GM23338 (cell line): ENCODE results near the gene METTL2B. TPM values are rescaled to one million over a fixed set of nuclear protein-coding genes. Genes with fewer than 3 reads are reported as not detected.

Source experiments
- ATAC-seq: fragments of 200-7000 bp; cut with Tn5 transposase; 3 replicates; pipeline ENCODE4 v1.9.1; 2020
- DNase-seq: peaks from one replicate; pipeline ENCODE4 v3.0.0-alpha.2; 2015; ENCODE audit warnings: low spot score
- H2AFZ ChIP-seq: fragments of 200-600 bp; sonication (generic); 2 replicates; pipeline ENCODE4 v1.8.0; 2016; ENCODE audit warnings: antibody characterized with exemption, mild to moderate bottlenecking, moderate library complexity
- H3F3A ChIP-seq: fragments of 200-600 bp; sonication (generic); replicated peaks from 2 replicates; pipeline ENCODE4 v1.8.0; 2017; ENCODE audit warnings: antibody characterized with exemption, mixed run types, low read depth
- H3K27ac ChIP-seq: fragments of 200-600 bp; sonication (generic); 2 replicates; pipeline ENCODE4 v1.6.1; 2016; ENCODE audit warnings: low read depth
- H3K27me3 ChIP-seq: fragments of 200-600 bp; sonication (generic); 2 replicates; pipeline ENCODE4 v1.8.0; 2016; ENCODE audit warnings: mild to moderate bottlenecking, mixed run types, moderate library complexity; ENCODE audit not compliant: insufficient read depth
- H3K36me3 ChIP-seq: fragments of 200-600 bp; sonication (generic); 2 replicates; pipeline ENCODE4 v1.8.0; 2016; ENCODE audit warnings: mild to moderate bottlenecking; ENCODE audit not compliant: insufficient read depth
- H3K4me1 ChIP-seq: fragments of 200-600 bp; sonication (generic); 2 replicates; pipeline ENCODE4 v1.8.0; 2016; ENCODE audit warnings: mild to moderate bottlenecking, moderate library complexity; ENCODE audit not compliant: insufficient read depth
- H3K4me2 ChIP-seq: fragments of 200-600 bp; sonication (generic); 2 replicates; pipeline ENCODE4 v1.7.1; 2017; ENCODE audit warnings: mixed run types
- H3K4me3 ChIP-seq: fragments of 200-600 bp; sonication (generic); 2 replicates; pipeline ENCODE4 v1.6.1; 2016; ENCODE audit warnings: mixed run types
- H3K79me2 ChIP-seq: fragments of 200-600 bp; sonication (generic); replicated peaks from 2 replicates; pipeline ENCODE4 v1.8.0; 2017; ENCODE audit warnings: mild to moderate bottlenecking; ENCODE audit not compliant: insufficient read depth
- H3K9me2 ChIP-seq: fragments of 200-600 bp; sonication (generic); 2 replicates; pipeline ENCODE4 v1.8.0; 2017; ENCODE audit not compliant: insufficient read depth
- H4K20me1 ChIP-seq: fragments of 200-600 bp; sonication (generic); replicated peaks from 2 replicates; pipeline ENCODE4 v1.8.0; 2017; ENCODE audit warnings: mild to moderate bottlenecking; ENCODE audit not compliant: insufficient read depth
- H3K27ac Mint-ChIP-seq: 2 replicates; pipeline ENCODE4 v1.8.0; 2020; ENCODE audit warnings: inconsistent platforms, mild to moderate bottlenecking, moderate library complexity, mixed read lengths
- H3K27me3 Mint-ChIP-seq: 3 replicates; pipeline ENCODE4 v1.8.0; 2022; ENCODE audit warnings: low read depth, mild to moderate bottlenecking, moderate library complexity, mixed read lengths, inconsistent platforms; ENCODE audit not compliant: insufficient read depth, poor library complexity
- H3K36me3 Mint-ChIP-seq: 3 replicates; pipeline ENCODE4 v1.8.0; 2021; ENCODE audit warnings: low read depth, mild to moderate bottlenecking, inconsistent platforms, moderate library complexity, mixed read lengths
- H3K4me1 Mint-ChIP-seq: 3 replicates; pipeline ENCODE4 v1.8.0; 2020; ENCODE audit warnings: mild to moderate bottlenecking, inconsistent platforms, mixed read lengths
- H3K4me3 Mint-ChIP-seq: 3 replicates; pipeline ENCODE4 v1.8.0; 2021; ENCODE audit warnings: moderate library complexity, mild to moderate bottlenecking, inconsistent platforms, mixed read lengths
- H3K9me3 Mint-ChIP-seq: 3 replicates; pipeline ENCODE4 v1.8.0; 2020; ENCODE audit warnings: moderate library complexity, mild to moderate bottlenecking, inconsistent platforms, mixed read lengths
- CREB1 ChIP-seq: fragments of 250-450 bp; sonication (Bioruptor Pico); IDR thresholded peaks from 2 replicates; pipeline ENCODE4 v1.5.0; 2020; ENCODE audit warnings: low read depth, mild to moderate bottlenecking, moderate library complexity
- EZH2 ChIP-seq: fragments of 200-600 bp; sonication (generic); IDR thresholded peaks from one replicate; pipeline ENCODE4 v1.8.0; 2017; ENCODE audit warnings: antibody characterized with exemption, mild to moderate bottlenecking, low read depth; ENCODE audit not compliant: unreplicated experiment
- EZH2phosphoT487 ChIP-seq: fragments of 200-600 bp; sonication (generic); IDR thresholded peaks from one replicate; pipeline ENCODE4 v1.8.1; 2018; ENCODE audit warnings: antibody characterized with exemption; ENCODE audit not compliant: unreplicated experiment
- JUNB ChIP-seq: IDR thresholded peaks from one replicate; pipeline ENCODE4 v1.6.1; 2016; ENCODE audit warnings: antibody characterized with exemption; ENCODE audit not compliant: unreplicated experiment
- NANOG ChIP-seq: IDR thresholded peaks from 2 replicates; pipeline ENCODE4 v1.6.1; 2016; ENCODE audit warnings: antibody characterized with exemption, borderline replicate concordance
- POLR2AphosphoS5 ChIP-seq: IDR thresholded peaks from 2 replicates; pipeline ENCODE4 v1.6.1; 2016; ENCODE audit warnings: antibody characterized with exemption, low read depth
- STAT1 ChIP-seq: IDR thresholded peaks from one replicate; pipeline ENCODE4 v1.6.1; 2016; ENCODE audit warnings: antibody characterized with exemption; ENCODE audit not compliant: unreplicated experiment
- ZNF331 ChIP-seq: fragments of 250-450 bp; sonication (Bioruptor Pico); IDR thresholded peaks from 2 replicates; pipeline ENCODE4 v1.5.0; 2020; ENCODE audit warnings: low read depth, mild to moderate bottlenecking, moderate library complexity
- polyA plus RNA-seq: library from polyadenylated mRNA; unstranded; fragments of >200 nt; fragmentation: Nextera tagmentation; extraction: Ambion mirVana; gene quantifications from 2 replicates; pipeline ENCODE4 v1.2.1, GENCODE V29; 2016
- total RNA-seq: library from RNA; depleted of rRNA; stranded (reverse); fragments of >200 nt; shearing (Covaris generic); gene quantifications from 2 replicates; pipeline ENCODE4 v1.2.3, GENCODE V29; 2014
- TF ChIP-seq, protein P1 (sequence below): fragments of 250-450 bp; sonication (Bioruptor Pico); IDR thresholded peaks from 2 replicates; pipeline ENCODE4 v1.5.0; 2020; ENCODE audit warnings: mild to moderate bottlenecking, moderate library complexity
- TF ChIP-seq, protein P2 (sequence below): IDR thresholded peaks from one replicate; pipeline ENCODE4 v1.6.1; 2018; ENCODE audit warnings: antibody characterized with exemption; ENCODE audit not compliant: unreplicated experiment
- TF ChIP-seq, protein P3 (sequence below): IDR thresholded peaks from 2 replicates; pipeline ENCODE4 v1.6.1; 2016; ENCODE audit warnings: antibody characterized with exemption
- TF ChIP-seq, protein P4 (sequence below), 2 experiments: fragments of 200-600 bp in 1 of 2; sonication (generic) in 1 of 2; conservative IDR thresholded peaks; 2 replicates each; pipeline versions ENCODE4 v1.5.1 to v1.6.1; 2016 to 2017; ENCODE audit warnings: antibody characterized with exemption in 2 of 2, low read depth in 2 of 2, mild to moderate bottlenecking in 2 of 2, moderate library complexity in 1 of 2

The METTL2B gene
- total and polyA plus RNA-seq, 2 experiments from 2014 or later: 21.2 to 48.3 TPM

DNA sequence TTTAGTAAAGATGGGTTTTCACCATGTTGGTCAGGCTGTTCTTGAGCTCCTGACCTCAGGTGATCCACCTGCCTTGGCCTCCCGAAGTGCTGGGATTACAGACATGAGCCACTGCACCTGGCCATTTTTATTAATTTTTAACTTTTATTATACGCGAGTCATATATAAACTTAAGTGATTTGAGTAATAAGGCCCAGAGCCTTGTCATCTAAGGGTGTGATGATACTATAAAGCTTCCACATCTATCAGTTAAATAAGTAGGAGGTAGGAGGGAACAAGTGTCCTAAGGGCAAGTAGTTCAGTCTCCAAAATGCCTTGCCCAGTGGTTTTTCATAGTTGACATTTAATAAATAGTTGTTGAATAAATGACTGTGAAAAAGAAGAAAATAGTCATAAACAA, 34.2 kb upstream of the METTL2B start:
- TF ChIP-seq, protein P1, sequence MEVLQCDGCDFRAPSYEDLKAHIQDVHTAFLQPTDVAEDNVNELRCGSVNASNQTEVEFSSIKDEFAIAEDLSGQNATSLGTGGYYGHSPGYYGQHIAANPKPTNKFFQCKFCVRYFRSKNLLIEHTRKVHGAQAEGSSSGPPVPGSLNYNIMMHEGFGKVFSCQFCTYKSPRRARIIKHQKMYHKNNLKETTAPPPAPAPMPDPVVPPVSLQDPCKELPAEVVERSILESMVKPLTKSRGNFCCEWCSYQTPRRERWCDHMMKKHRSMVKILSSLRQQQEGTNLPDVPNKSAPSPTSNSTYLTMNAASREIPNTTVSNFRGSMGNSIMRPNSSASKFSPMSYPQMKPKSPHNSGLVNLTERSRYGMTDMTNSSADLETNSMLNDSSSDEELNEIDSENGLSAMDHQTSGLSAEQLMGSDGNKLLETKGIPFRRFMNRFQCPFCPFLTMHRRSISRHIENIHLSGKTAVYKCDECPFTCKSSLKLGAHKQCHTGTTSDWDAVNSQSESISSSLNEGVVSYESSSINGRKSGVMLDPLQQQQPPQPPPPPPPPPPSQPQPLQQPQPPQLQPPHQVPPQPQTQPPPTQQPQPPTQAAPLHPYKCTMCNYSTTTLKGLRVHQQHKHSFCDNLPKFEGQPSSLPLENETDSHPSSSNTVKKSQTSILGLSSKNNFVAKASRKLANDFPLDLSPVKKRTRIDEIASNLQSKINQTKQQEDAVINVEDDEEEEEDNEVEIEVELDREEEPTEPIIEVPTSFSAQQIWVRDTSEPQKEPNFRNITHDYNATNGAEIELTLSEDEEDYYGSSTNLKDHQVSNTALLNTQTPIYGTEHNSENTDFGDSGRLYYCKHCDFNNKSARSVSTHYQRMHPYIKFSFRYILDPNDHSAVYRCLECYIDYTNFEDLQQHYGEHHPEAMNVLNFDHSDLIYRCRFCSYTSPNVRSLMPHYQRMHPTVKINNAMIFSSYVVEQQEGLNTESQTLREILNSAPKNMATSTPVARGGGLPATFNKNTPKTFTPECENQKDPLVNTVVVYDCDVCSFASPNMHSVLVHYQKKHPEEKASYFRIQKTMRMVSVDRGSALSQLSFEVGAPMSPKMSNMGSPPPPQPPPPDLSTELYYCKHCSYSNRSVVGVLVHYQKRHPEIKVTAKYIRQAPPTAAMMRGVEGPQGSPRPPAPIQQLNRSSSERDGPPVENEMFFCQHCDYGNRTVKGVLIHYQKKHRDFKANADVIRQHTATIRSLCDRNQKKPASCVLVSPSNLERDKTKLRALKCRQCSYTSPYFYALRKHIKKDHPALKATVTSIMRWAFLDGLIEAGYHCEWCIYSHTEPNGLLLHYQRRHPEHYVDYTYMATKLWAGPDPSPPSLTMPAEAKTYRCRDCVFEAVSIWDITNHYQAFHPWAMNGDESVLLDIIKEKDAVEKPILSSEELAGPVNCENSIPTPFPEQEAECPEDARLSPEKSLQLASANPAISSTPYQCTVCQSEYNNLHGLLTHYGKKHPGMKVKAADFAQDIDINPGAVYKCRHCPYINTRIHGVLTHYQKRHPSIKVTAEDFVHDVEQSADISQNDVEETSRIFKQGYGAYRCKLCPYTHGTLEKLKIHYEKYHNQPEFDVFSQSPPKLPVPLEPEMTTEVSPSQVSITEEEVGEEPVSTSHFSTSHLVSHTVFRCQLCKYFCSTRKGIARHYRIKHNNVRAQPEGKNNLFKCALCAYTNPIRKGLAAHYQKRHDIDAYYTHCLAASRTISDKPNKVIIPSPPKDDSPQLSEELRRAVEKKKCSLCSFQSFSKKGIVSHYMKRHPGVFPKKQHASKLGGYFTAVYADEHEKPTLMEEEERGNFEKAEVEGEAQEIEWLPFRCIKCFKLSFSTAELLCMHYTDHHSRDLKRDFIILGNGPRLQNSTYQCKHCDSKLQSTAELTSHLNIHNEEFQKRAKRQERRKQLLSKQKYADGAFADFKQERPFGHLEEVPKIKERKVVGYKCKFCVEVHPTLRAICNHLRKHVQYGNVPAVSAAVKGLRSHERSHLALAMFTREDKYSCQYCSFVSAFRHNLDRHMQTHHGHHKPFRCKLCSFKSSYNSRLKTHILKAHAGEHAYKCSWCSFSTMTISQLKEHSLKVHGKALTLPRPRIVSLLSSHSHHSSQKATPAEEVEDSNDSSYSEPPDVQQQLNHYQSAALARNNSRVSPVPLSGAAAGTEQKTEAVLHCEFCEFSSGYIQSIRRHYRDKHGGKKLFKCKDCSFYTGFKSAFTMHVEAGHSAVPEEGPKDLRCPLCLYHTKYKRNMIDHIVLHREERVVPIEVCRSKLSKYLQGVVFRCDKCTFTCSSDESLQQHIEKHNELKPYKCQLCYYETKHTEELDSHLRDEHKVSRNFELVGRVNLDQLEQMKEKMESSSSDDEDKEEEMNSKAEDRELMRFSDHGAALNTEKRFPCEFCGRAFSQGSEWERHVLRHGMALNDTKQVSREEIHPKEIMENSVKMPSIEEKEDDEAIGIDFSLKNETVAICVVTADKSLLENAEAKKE: no peak
- TF ChIP-seq, protein P2, sequence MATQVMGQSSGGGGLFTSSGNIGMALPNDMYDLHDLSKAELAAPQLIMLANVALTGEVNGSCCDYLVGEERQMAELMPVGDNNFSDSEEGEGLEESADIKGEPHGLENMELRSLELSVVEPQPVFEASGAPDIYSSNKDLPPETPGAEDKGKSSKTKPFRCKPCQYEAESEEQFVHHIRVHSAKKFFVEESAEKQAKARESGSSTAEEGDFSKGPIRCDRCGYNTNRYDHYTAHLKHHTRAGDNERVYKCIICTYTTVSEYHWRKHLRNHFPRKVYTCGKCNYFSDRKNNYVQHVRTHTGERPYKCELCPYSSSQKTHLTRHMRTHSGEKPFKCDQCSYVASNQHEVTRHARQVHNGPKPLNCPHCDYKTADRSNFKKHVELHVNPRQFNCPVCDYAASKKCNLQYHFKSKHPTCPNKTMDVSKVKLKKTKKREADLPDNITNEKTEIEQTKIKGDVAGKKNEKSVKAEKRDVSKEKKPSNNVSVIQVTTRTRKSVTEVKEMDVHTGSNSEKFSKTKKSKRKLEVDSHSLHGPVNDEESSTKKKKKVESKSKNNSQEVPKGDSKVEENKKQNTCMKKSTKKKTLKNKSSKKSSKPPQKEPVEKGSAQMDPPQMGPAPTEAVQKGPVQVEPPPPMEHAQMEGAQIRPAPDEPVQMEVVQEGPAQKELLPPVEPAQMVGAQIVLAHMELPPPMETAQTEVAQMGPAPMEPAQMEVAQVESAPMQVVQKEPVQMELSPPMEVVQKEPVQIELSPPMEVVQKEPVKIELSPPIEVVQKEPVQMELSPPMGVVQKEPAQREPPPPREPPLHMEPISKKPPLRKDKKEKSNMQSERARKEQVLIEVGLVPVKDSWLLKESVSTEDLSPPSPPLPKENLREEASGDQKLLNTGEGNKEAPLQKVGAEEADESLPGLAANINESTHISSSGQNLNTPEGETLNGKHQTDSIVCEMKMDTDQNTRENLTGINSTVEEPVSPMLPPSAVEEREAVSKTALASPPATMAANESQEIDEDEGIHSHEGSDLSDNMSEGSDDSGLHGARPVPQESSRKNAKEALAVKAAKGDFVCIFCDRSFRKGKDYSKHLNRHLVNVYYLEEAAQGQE: no peak
- TF ChIP-seq ZNF331 (CRISPR knock-in tag) (no peak), POLR2AphosphoS5 (no peak), NANOG (no peak), CREB1 (no peak), JUNB (no peak), STAT1 (no peak), EZH2 (no peak), EZH2phosphoT487 (no peak)
- TF ChIP-seq, protein P3, sequence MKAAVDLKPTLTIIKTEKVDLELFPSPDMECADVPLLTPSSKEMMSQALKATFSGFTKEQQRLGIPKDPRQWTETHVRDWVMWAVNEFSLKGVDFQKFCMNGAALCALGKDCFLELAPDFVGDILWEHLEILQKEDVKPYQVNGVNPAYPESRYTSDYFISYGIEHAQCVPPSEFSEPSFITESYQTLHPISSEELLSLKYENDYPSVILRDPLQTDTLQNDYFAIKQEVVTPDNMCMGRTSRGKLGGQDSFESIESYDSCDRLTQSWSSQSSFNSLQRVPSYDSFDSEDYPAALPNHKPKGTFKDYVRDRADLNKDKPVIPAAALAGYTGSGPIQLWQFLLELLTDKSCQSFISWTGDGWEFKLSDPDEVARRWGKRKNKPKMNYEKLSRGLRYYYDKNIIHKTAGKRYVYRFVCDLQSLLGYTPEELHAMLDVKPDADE: no peak
- TF ChIP-seq, protein P4, sequence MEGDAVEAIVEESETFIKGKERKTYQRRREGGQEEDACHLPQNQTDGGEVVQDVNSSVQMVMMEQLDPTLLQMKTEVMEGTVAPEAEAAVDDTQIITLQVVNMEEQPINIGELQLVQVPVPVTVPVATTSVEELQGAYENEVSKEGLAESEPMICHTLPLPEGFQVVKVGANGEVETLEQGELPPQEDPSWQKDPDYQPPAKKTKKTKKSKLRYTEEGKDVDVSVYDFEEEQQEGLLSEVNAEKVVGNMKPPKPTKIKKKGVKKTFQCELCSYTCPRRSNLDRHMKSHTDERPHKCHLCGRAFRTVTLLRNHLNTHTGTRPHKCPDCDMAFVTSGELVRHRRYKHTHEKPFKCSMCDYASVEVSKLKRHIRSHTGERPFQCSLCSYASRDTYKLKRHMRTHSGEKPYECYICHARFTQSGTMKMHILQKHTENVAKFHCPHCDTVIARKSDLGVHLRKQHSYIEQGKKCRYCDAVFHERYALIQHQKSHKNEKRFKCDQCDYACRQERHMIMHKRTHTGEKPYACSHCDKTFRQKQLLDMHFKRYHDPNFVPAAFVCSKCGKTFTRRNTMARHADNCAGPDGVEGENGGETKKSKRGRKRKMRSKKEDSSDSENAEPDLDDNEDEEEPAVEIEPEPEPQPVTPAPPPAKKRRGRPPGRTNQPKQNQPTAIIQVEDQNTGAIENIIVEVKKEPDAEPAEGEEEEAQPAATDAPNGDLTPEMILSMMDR (conservative IDR thresholded peaks at IDR 0.05; ENCODE audit: low read depth in 2 of 2): no peak
- Histone ChIP-seq H3F3A (no peaks in the 10 kb centered on the region), H3K4me1 (no peaks in the 10 kb centered on the region), H3K36me3 (no peaks in the 10 kb centered on the region), H3K79me2 (no peaks in the 10 kb centered on the region), H3K4me2 (no peak overlapping the region), H3K27me3 (no peaks in the 10 kb centered on the region), H3K27ac (no peak overlapping the region), H3K9me2 (no peaks in the 10 kb centered on the region), H3K4me3 (no peak overlapping the region), H2AFZ (no peak overlapping the region), H4K20me1 (no peaks in the 10 kb centered on the region)
- Mint-ChIP-seq H3K4me3 (no peak overlapping the region), H3K27me3 (no peaks in the 10 kb centered on the region), H3K9me3 (no peaks in the 10 kb centered on the region), H3K4me1 (peaks cover 4% of the 10 kb centered on the region; the same call in 2 of the 3 replicates), H3K36me3 (no peaks in the 10 kb centered on the region), H3K27ac (no peak overlapping the region)
- ATAC-seq: no peak
- DNase-seq: no peak
